HFFc6 (cell line): ENCODE results near the gene FOXN1. TPM values are rescaled to one million over a fixed set of nuclear protein-coding genes. Genes with fewer than 3 reads are reported as not detected.

ENCODE experiments used
- DNase-seq: peaks from one replicate; pipeline ENCODE4 v3.0.0-alpha.2; 2018
- H3K27ac Mint-ChIP-seq: 2 replicates; pipeline ENCODE4 v1.8.0; 2020; ENCODE audit warnings: mild to moderate bottlenecking, mixed read lengths
- H3K27me3 Mint-ChIP-seq: 2 replicates; pipeline ENCODE4 v1.8.0; 2021; ENCODE audit warnings: mild to moderate bottlenecking, moderate library complexity, mixed read lengths; ENCODE audit not compliant: insufficient read depth
- H3K36me3 Mint-ChIP-seq: 2 replicates; pipeline ENCODE4 v1.8.0; 2021; ENCODE audit warnings: low read depth, mixed read lengths
- H3K4me1 Mint-ChIP-seq: 2 replicates; pipeline ENCODE4 v1.8.0; 2020; ENCODE audit warnings: low read depth, mixed read lengths
- H3K4me3 Mint-ChIP-seq: 2 replicates; pipeline ENCODE4 v1.8.0; 2020; ENCODE audit warnings: mild to moderate bottlenecking, moderate library complexity, mixed read lengths
- H3K9me3 Mint-ChIP-seq: 2 replicates; pipeline ENCODE4 v1.8.0; 2020; ENCODE audit warnings: mild to moderate bottlenecking, mixed read lengths
- total RNA-seq, 6 experiments: library from RNA; stranded (reverse); fragmentation: NEBNext Ultra II Directional; extraction: Animal tissue kit (Norgen Biotek cat#: 25700); gene quantifications; 2 replicates in 1 of 6; 3 replicates in 5 of 6; pipeline ENCODE4 v1.2.3, GENCODE V29; 2021
- TF ChIP-seq, protein P1 (sequence below): fragments of 200-600 bp; sonication (generic); IDR thresholded peaks from 2 replicates; pipeline ENCODE4 v1.5.0; 2021; ENCODE audit warnings: antibody characterized with exemption, mild to moderate bottlenecking

FOXN1 gene
- total RNA-seq, 6 experiments from 2014 or later = not detected

DNA sequence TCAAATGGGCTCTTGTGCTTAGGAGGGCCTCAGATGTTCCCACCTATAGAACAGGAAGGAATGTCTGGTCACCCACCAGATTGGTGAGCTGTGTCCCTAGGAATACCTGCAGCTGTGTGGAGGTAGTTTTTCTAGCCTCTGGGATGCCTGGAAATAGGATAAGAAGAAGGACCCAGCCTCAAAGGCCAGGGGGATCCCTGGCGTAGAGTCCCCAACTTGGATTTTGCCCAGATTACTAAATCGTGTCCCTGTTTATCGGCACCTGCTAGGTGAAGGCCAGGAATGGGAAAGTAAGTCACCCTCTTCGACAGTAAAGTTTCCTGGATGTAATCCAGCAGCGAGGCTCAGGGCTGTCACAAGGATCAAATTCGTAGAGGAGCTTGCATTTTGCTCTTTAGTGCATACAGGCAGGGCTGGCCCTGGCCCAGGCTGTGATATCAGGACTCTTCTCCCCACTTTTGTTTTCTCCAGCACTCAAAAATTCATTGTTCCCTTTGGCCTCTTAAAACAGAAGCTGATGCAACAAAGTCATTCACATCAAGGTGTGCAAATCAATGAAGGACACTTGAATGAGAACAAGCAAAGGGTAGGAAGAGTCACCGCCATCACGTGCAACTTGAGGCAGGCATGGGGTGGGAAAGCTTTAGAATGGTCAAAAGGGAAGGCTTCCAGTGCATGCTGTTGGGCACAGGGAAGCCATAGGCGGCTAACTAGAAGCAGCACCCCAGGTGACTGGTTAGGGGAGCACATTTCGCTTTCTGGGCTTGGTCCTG, 25.2 kb upstream of the FOXN1 start:
- TF ChIP-seq, protein P1, sequence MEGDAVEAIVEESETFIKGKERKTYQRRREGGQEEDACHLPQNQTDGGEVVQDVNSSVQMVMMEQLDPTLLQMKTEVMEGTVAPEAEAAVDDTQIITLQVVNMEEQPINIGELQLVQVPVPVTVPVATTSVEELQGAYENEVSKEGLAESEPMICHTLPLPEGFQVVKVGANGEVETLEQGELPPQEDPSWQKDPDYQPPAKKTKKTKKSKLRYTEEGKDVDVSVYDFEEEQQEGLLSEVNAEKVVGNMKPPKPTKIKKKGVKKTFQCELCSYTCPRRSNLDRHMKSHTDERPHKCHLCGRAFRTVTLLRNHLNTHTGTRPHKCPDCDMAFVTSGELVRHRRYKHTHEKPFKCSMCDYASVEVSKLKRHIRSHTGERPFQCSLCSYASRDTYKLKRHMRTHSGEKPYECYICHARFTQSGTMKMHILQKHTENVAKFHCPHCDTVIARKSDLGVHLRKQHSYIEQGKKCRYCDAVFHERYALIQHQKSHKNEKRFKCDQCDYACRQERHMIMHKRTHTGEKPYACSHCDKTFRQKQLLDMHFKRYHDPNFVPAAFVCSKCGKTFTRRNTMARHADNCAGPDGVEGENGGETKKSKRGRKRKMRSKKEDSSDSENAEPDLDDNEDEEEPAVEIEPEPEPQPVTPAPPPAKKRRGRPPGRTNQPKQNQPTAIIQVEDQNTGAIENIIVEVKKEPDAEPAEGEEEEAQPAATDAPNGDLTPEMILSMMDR = no peak
- Mint-ChIP-seq H3K27me3 (peaks cover 45% of the 10 kb centered on the region), H3K9me3 (no peaks in the 10 kb centered on the region), H3K27ac (no peak overlapping the region), H3K4me1 (no peaks in the 10 kb centered on the region), H3K4me3 (no peak overlapping the region), H3K36me3 (no peaks in the 10 kb centered on the region)
- no peak for DNase-seq

DNA sequence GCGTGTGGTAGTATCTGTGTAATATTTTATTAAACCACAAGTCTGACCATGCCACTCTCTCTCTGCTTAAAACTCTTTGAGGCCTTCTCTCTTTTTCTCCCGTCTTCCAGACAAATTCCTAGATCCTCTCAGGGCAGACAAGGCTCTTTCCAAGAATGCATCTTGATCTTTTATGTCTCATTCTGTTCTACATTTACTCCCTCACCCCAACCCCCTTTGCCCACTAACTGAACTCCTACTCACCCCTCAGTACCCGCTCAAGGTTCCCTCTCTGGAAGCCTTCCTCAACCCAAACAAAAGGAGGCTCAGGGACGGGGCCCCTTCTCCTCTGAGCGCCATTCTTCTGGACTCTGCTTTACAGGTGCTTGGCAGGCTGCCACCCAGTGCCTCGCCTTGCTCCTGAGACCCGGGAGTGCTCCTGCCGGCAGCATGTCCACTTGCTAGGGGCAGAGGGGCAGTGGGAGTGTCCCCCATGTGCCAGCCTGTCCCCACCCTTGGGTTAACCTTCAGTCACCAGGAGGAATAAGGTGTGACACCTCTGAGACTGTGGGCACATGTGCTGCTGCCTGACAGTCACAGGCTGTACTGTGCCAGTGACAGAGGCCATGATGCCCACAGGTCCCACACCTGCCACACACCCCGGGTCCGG, 23.5 kb upstream of the FOXN1 start:
- H3K36me3 Mint-ChIP-seq = no peaks in the 10 kb centered on the region
- no peak overlapping the region for H3K27ac Mint-ChIP-seq
- DNase-seq = no peak
- no peaks in the 10 kb centered on the region for H3K4me1 Mint-ChIP-seq
- TF ChIP-seq, protein P1 = no peak
- H3K27me3 Mint-ChIP-seq = peaks cover 48% of the 10 kb centered on the region
- H3K9me3 Mint-ChIP-seq = no peaks in the 10 kb centered on the region
- H3K4me3 Mint-ChIP-seq = no peak overlapping the region

DNA sequence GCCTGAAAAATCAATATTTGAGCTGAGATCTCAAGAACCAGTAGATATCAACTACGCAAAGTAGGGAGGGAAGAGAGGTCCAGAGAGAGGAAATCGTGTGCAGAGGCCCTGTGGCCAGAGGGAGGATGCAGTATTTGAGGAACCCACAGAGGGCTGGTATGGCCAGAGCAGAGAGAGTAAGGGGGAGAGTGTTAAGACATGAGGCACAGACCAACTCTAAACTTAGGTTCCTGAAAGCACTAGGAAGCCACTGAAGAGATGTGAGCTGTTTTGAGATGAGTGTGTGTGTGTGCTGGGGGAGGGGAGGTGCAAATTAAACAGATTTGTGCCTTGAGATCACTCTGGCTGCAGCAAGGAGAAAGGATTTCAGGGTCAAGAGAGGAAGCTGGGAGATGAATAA, 21.9 kb upstream of the FOXN1 start:
- peaks cover 42% of the 10 kb centered on the region for H3K27me3 Mint-ChIP-seq
- H3K4me1 Mint-ChIP-seq = no peaks in the 10 kb centered on the region
- DNase-seq = no peak

DNA sequence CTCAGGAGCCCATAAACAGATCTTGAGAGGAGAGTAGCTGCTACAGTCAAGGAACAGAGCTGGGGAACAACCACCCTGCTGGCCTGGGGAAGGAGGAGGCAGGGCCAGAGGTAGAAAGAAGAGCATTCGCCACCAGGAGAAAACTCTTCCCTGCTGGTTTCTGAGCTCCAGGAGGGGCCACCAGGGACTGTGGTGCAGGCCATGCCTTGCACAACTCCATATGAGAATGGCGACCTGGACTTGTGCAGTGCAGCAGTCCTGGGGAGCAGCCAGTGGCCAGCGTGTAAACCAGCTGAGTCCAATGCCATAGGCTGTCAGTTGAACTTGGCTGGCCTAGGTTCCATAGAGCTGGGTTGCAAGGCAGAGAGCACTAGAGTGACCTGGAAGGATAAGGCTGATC, 21.1 kb upstream of the FOXN1 start:
- no peaks in the 10 kb centered on the region for H3K9me3 Mint-ChIP-seq
- DNase-seq = no peak
- TF ChIP-seq, protein P1 = no peak
- H3K27me3 Mint-ChIP-seq = peaks cover 47% of the 10 kb centered on the region
- no peaks in the 10 kb centered on the region for H3K4me1 Mint-ChIP-seq
- no peak overlapping the region for H3K27ac Mint-ChIP-seq
- no peaks in the 10 kb centered on the region for H3K36me3 Mint-ChIP-seq
- no peak overlapping the region for H3K4me3 Mint-ChIP-seq

More for the DNA sequence above, 21.9 kb upstream of the FOXN1 start:
- Mint-ChIP-seq H3K36me3 (no peaks in the 10 kb centered on the region), H3K4me3 (no peak overlapping the region), H3K27ac (no peak overlapping the region), H3K9me3 (no peaks in the 10 kb centered on the region)
- TF ChIP-seq, protein P1 = no peak

DNA sequence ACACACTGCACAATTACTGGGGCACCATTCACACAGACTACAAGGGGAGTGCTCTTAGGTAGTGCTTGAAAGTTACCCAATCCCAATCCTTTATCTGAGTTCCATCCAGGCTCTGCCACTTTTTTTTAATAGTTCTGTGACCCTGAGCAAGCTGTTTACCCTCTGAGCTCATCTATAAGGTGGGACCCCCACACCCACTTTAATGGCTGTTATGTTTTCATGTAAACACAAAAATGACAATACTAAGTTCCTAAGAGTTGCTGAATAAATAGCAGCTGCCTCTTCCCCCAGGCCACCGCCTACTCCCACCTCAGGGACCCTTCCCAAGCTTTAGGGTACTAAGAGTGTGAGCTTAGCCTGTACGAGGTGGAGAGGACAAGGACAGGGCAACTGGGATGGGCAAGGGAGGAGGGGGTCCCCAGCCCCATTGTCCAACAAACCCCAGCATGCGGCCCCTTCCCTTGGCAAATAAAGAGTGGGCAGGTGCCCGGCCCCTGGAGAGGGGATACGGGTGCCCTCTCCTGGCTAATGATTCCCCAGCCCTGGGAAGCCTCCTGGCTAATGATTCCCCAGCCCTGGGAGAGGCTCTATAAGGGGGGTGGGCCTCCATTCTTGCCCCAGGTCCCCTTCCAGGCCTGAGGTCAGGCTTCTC, 18.1 kb upstream of the FOXN1 start:
- Mint-ChIP-seq H3K27me3 (peaks cover 36% of the 10 kb centered on the region), H3K27ac (no peak overlapping the region), H3K36me3 (no peaks in the 10 kb centered on the region), H3K4me1 (peaks cover 6% of the 10 kb centered on the region), H3K9me3 (no peaks in the 10 kb centered on the region), H3K4me3 (no peak overlapping the region)
- TF ChIP-seq, protein P1 = no peak
- DNase-seq = no peak
